H9 (cell line): ENCODE data around the gene LMAN1. TPM values are rescaled to one million over a fixed set of nuclear protein-coding genes. Genes with fewer than 3 reads are reported as not detected.

Experiments
- DNase-seq: peaks from one replicate; pipeline ENCODE4 v3.0.0-alpha.2; 2017
- H2AFZ ChIP-seq: one replicate; pipeline ENCODE4 v1.6.1; 2013; ENCODE audit warnings: mild to moderate bottlenecking, low read length, control low read depth, moderate library complexity
- H2AK5ac ChIP-seq: 2 replicates; pipeline ENCODE4 v1.6.1; 2013; ENCODE audit warnings: low read length, control low read depth, mixed read lengths; ENCODE audit not compliant: insufficient read length
- H2BK120ac ChIP-seq: one replicate; pipeline ENCODE4 v1.6.1; 2013; ENCODE audit warnings: low read depth, mild to moderate bottlenecking, low read length, control low read depth, inconsistent platforms; ENCODE audit not compliant: poor library complexity, severe bottlenecking
- H2BK12ac ChIP-seq: 2 replicates; pipeline ENCODE4 v1.6.1; 2013; ENCODE audit warnings: low read length, control low read depth, mixed read lengths, low read depth; ENCODE audit not compliant: insufficient read length
- H2BK15ac ChIP-seq: 2 replicates; pipeline ENCODE4 v1.6.1; 2013; ENCODE audit warnings: low read depth, low read length, control low read depth
- H2BK20ac ChIP-seq: one replicate; pipeline ENCODE4 v1.6.1; 2013; ENCODE audit warnings: low read depth, mild to moderate bottlenecking, low read length, control low read depth, inconsistent platforms; ENCODE audit not compliant: poor library complexity, severe bottlenecking
- H2BK5ac ChIP-seq: 2 replicates; pipeline ENCODE4 v1.6.1; 2013; ENCODE audit warnings: low read length, control low read depth, mixed read lengths; ENCODE audit not compliant: insufficient read length
- H3K14ac ChIP-seq: 2 replicates; pipeline ENCODE4 v1.6.1; 2013; ENCODE audit warnings: low read length, control low read depth; ENCODE audit not compliant: insufficient read depth
- H3K18ac ChIP-seq: 2 replicates; pipeline ENCODE4 v1.6.1; 2013; ENCODE audit warnings: low read depth, mild to moderate bottlenecking, mixed read lengths, low read length, control low read depth; ENCODE audit not compliant: insufficient read length
- H3K23ac ChIP-seq: 2 replicates; pipeline ENCODE4 v1.6.1; 2013; ENCODE audit warnings: low read length, control low read depth, mixed read lengths, low read depth; ENCODE audit not compliant: insufficient read length
- H3K23me2 ChIP-seq: 2 replicates; pipeline ENCODE4 v1.6.1; 2013; ENCODE audit warnings: low read depth, mild to moderate bottlenecking, mixed read lengths, low read length, control low read depth; ENCODE audit not compliant: insufficient read length, poor library complexity, severe bottlenecking
- H3K27ac ChIP-seq: 2 replicates; pipeline ENCODE4 v1.5.1; 2013; ENCODE audit warnings: low read length, control low read depth, mixed read lengths, low read depth; ENCODE audit not compliant: insufficient read length
- H3K27me3 ChIP-seq: 2 replicates; pipeline ENCODE4 v1.6.1; 2013; ENCODE audit warnings: low read length, control low read depth, inconsistent platforms; ENCODE audit not compliant: insufficient read depth
- H3K4ac ChIP-seq: 2 replicates; pipeline ENCODE4 v1.6.1; 2013; ENCODE audit warnings: low read depth, mild to moderate bottlenecking, control low read depth, inconsistent platforms, low read length, moderate library complexity
- H3K4me1 ChIP-seq: 2 replicates; pipeline ENCODE4 v1.6.1; 2013; ENCODE audit warnings: low read length, control low read depth, inconsistent platforms; ENCODE audit not compliant: insufficient read depth
- H3K4me2 ChIP-seq: 2 replicates; pipeline ENCODE4 v1.6.1; 2013; ENCODE audit warnings: low read length, control low read depth, mixed read lengths; ENCODE audit not compliant: insufficient read length, insufficient read depth
- H3K56ac ChIP-seq: 2 replicates; pipeline ENCODE4 v1.6.1; 2013; ENCODE audit warnings: low read depth, mild to moderate bottlenecking, mixed read lengths, low read length, control low read depth; ENCODE audit not compliant: insufficient read length
- H3K79me1 ChIP-seq: 2 replicates; pipeline ENCODE4 v1.6.1; 2013; ENCODE audit warnings: low read depth, mild to moderate bottlenecking, moderate library complexity, low read length, control low read depth, inconsistent platforms; ENCODE audit not compliant: insufficient read depth, poor library complexity, severe bottlenecking
- H3K79me2 ChIP-seq: 2 replicates; pipeline ENCODE4 v1.6.1; 2013; ENCODE audit warnings: low read length, control low read depth, inconsistent platforms; ENCODE audit not compliant: insufficient read depth
- H3K9ac ChIP-seq: 2 replicates; pipeline ENCODE4 v1.6.1; 2013; ENCODE audit warnings: low read length, control low read depth, mixed read lengths; ENCODE audit not compliant: insufficient read length; ENCODE audit errors: extremely low read depth
- H3K9me3 ChIP-seq: one replicate; pipeline ENCODE4 v1.6.1; 2013; ENCODE audit warnings: low read depth, low read length, inconsistent platforms; ENCODE audit not compliant: control insufficient read depth
- H3T11ph ChIP-seq: one replicate; pipeline ENCODE4 v1.6.1; 2013; ENCODE audit warnings: mild to moderate bottlenecking, low read length, control low read depth, inconsistent platforms
- H4K20me1 ChIP-seq: one replicate; pipeline ENCODE4 v1.6.1; 2013; ENCODE audit not compliant: control insufficient read depth, insufficient read length, insufficient read depth
- H4K5ac ChIP-seq: 2 replicates; pipeline ENCODE4 v1.6.1; 2013; ENCODE audit warnings: low read depth, mild to moderate bottlenecking, mixed read lengths, low read length, control low read depth; ENCODE audit not compliant: insufficient read length
- H4K8ac ChIP-seq: replicated peaks from 2 replicates; pipeline ENCODE4 v1.6.1; 2013; ENCODE audit warnings: low read length, control low read depth, mixed read lengths, low read depth; ENCODE audit not compliant: insufficient read length
- H4K91ac ChIP-seq: 2 replicates; pipeline ENCODE4 v1.6.1; 2013; ENCODE audit warnings: low read depth, mild to moderate bottlenecking, moderate library complexity, mixed read lengths, low read length, control low read depth; ENCODE audit not compliant: insufficient read length
- H3K27ac Mint-ChIP-seq, 3 experiments: 2 replicates in 2 of 3; 3 replicates in 1 of 3; pipeline ENCODE4 v1.8.0; 2020 to 2021; ENCODE audit warnings: mixed read lengths in 3 of 3, mild to moderate bottlenecking in 1 of 3, moderate library complexity in 1 of 3
- H3K27me3 Mint-ChIP-seq: 2 replicates; pipeline ENCODE4 v1.8.0; 2021; ENCODE audit warnings: low read depth, mild to moderate bottlenecking, moderate library complexity, mixed read lengths
- H3K36me3 Mint-ChIP-seq, 3 experiments: 2 replicates in 2 of 3; 3 replicates in 1 of 3; pipeline ENCODE4 v1.8.0; 2020 to 2021; ENCODE audit warnings: low read depth in 3 of 3, mixed read lengths in 3 of 3; ENCODE audit not compliant: insufficient read depth in 1 of 3
- H3K4me1 Mint-ChIP-seq, 2 experiments: 2 replicates each; pipeline ENCODE4 v1.8.0; 2020; ENCODE audit warnings: mixed read lengths in 2 of 2
- H3K4me3 Mint-ChIP-seq, 2 experiments: 2 replicates in 1 of 2; 3 replicates in 1 of 2; pipeline ENCODE4 v1.8.0; 2020 to 2021; ENCODE audit warnings: mild to moderate bottlenecking in 2 of 2, mixed read lengths in 2 of 2, moderate library complexity in 1 of 2
- H3K9me3 Mint-ChIP-seq, 2 experiments: 2 replicates in 1 of 2; 3 replicates in 1 of 2; pipeline ENCODE4 v1.8.0; 2020; ENCODE audit warnings: mild to moderate bottlenecking in 2 of 2, mixed read lengths in 2 of 2, moderate library complexity in 1 of 2
- WGBS: extraction: QIAGEN DNeasy Blood & Tissue Kit; methylation state at CpG from one replicate; pipeline ENCODE4 v1.1.7; 2013; ENCODE audit warnings: missing lambda C conversion rate, low lambda C conversion rate, mixed read lengths; ENCODE audit not compliant: insufficient read length; ENCODE audit errors: extremely low coverage; 5-methylcytosine and 5-hydroxymethylcytosine counted together
- total RNA-seq: library from RNA; stranded (reverse); gene quantifications from 2 replicates; pipeline ENCODE4 v1.2.1, GENCODE V29; 2021
- TF ChIP-seq, protein P1 (sequence below): fragments of 200-600 bp; sonication (generic); conservative IDR thresholded peaks from 3 replicates; pipeline ENCODE4 v1.8.0; 2021; ENCODE audit warnings: antibody characterized with exemption, mild to moderate bottlenecking

Gene LMAN1
- total RNA-seq, 1 experiment from 2014 or later: 63.6 TPM

DNA sequence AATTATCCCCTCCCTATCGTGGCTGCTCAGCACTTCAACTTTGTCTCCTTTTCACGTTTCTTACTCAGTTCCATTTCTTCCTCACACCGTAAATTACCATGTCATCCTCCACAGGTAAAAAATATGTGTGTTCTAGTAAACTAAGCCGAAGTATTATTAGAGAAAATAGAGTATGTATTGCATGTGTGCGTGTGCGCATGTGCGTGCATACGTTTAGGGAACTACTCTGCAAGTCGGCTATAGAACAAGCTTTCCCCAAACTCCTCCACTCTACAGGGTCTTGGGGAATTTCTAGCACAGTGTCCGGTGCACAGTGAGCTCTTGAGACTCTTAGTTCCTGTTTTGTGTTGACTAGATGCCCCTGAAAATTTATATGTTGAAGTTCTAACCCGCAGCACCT is 76.7 kb downstream of the LMAN1 start:
- Histone ChIP-seq H3K23ac (no peak overlapping the region), H3K79me2 (no peaks in the 10 kb centered on the region), H4K20me1 (no peaks in the 10 kb centered on the region), H2BK15ac (no peak overlapping the region), H2BK20ac (no peak overlapping the region), H3K4ac (no peak overlapping the region), H3T11ph (no peak overlapping the region), H2BK12ac (no peak overlapping the region), H3K9me3 (no peaks in the 10 kb centered on the region), H4K5ac (no peak overlapping the region), H2AK5ac (no peak overlapping the region), H3K27me3 (peaks cover 6% of the 10 kb centered on the region), H4K8ac (no peak overlapping the region), H2BK120ac (no peak overlapping the region), H3K14ac (no peak overlapping the region), H2BK5ac (no peak overlapping the region), H3K27ac (no peak overlapping the region), H3K4me1 (no peaks in the 10 kb centered on the region), H3K9ac (no peak overlapping the region), H3K23me2 (no peaks in the 10 kb centered on the region), H3K56ac (no peak overlapping the region), H3K4me2 (no peak overlapping the region), H4K91ac (no peak overlapping the region), H3K18ac (no peak overlapping the region), H3K79me1 (no peaks in the 10 kb centered on the region), H2AFZ (no peak overlapping the region)
- no peaks in the 10 kb centered on the region for H3K9me3 Mint-ChIP-seq
- no peak overlapping the region for H3K27ac Mint-ChIP-seq
- WGBS: no CpG with 5 or more reads among the region's 11 CpGs
- H3K27me3 Mint-ChIP-seq: peaks cover 94% of the 10 kb centered on the region
- no peak overlapping the region for H3K4me3 Mint-ChIP-seq
- H3K36me3 Mint-ChIP-seq: no peaks in the 10 kb centered on the region
- peaks cover 0 to 3% of the 10 kb centered on the region in 2 experiments; a peak in 2 of 4 replicates for H3K4me1 Mint-ChIP-seq
- DNase-seq: no peak
- TF ChIP-seq, protein P1, sequence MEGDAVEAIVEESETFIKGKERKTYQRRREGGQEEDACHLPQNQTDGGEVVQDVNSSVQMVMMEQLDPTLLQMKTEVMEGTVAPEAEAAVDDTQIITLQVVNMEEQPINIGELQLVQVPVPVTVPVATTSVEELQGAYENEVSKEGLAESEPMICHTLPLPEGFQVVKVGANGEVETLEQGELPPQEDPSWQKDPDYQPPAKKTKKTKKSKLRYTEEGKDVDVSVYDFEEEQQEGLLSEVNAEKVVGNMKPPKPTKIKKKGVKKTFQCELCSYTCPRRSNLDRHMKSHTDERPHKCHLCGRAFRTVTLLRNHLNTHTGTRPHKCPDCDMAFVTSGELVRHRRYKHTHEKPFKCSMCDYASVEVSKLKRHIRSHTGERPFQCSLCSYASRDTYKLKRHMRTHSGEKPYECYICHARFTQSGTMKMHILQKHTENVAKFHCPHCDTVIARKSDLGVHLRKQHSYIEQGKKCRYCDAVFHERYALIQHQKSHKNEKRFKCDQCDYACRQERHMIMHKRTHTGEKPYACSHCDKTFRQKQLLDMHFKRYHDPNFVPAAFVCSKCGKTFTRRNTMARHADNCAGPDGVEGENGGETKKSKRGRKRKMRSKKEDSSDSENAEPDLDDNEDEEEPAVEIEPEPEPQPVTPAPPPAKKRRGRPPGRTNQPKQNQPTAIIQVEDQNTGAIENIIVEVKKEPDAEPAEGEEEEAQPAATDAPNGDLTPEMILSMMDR: no peak
